Right hindlimb (tissue), 1 donor: Measurements from ENCODE around the gene RASAL2.
"Not testable (repeated sequence)": the region's sequence is repeated elsewhere in the genome, so short reads cannot be mapped to it uniquely, and the experiment has no call there.

Source experiments
- DNase-seq: peaks from one replicate; pipeline ENCODE4 v3.0.0-alpha.2; 2018

RASAL2 gene

DNA sequence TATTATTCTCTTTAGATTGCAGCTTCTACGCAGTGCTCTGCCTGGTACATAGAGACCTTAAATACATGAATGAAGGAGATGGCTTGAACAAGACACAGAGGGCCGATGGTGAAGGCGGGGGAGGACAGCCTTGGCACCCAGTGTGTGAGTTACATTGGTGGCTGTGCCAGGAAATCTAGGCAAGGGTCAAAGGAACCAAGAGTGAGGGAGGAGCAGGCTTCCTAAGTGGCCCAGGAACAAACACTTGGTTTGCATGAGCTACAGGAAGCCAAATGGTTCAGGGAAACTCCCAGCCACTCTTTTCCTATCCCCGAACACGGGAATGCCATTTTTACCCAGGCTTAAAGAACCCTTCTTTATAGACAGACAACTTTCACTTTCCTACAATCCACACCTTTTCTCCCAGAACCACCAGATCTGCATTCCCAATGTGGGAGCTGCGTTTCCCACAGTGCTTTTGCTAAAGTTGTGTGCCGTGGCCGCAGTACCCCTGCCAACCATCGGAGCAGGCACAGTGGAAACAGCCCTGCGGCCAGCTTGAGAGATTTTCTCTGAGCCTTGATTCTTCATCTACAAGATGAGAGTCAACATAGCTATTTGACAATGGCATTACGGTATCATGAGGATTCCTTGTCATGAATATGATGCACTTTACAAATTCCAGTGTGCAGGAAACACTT lies 406.3 kb downstream of the RASAL2 start:
- no peak for DNase-seq

GRCh38 chr1:178500936-178501554 lies 407.1 kb downstream of the RASAL2 start:
- no peak for DNase-seq

GRCh38 chr1:178501705-178502329 lies 407.9 kb downstream of the RASAL2 start:
- peak; percentile 75 for DNase-seq

- DNase-seq = no peak
Measured at GRCh38 chr1:178502330-178502714, 408.4 kb downstream of the RASAL2 start.

DNA sequence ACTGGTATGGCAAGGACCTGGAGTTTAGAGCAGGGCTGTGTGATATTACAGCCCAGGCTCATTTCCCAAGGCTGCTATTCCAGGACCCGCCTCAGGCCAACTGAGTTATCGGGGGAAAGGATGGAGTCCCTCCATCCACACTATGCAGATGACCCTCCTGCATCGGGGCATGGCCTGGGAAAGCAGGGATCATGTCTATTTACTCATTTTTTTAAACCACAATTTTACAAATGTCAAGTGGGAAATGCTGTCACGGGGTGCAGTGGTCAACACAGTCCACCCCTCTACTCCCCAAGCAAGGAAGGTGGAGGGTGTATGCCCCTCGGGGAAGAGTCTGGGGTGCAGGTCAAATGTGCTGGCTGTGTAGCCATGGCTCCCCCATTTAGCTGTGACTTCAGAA lies 409.0 kb downstream of the RASAL2 start:
- DNase-seq = no peak

GRCh38 chr1:178503316-178503715 lies 409.4 kb downstream of the RASAL2 start:
- not testable (repeated sequence) for DNase-seq

GRCh38 chr1:178503849-178504248 lies 409.9 kb downstream of the RASAL2 start:
- no peak for DNase-seq

- DNase-seq = no peak
Measured at GRCh38 chr1:178504286-178504685, 410.4 kb downstream of the RASAL2 start.

- DNase-seq = no peak
Measured at GRCh38 chr1:178506177-178506576, 412.3 kb downstream of the RASAL2 start.

DNA sequence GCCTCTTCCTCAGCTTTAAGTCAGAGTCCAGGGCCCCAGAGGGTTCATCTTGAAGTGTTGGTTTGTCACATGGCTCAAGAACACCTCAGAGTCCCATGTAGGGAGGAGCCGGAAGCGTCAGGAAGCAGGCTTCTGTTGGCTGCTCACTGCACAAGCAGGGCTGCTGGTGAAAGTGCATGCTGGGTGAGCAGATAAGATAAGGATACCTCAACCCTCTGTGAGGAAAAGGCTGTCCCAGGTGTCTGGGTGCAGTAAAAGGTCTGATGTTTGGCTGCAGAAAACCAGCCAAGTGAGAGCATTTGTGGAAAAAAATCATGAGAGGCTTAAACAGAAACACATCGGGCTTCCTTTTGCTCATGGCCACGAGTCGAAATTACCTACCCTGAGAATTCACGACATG lies 412.8 kb downstream of the RASAL2 start:
- DNase-seq = no peak

GRCh38 chr1:178509414-178510007 lies 415.6 kb downstream of the RASAL2 start:
- DNase-seq = no peak

- DNase-seq = no peak
Measured at GRCh38 chr1:178510155-178510554, 416.3 kb downstream of the RASAL2 start.

GRCh38 chr1:178512566-178513277 lies 418.8 kb downstream of the RASAL2 start, which contains the start of gene TEX35:
TSS of gene TEX35 (plus strand) at chr1:178513109. CDS start at chr1:178513189, 80 bp downstream.
- no peak for DNase-seq

GRCh38 chr1:178513278-178513983 lies 419.5 kb downstream of the RASAL2 start:
- DNase-seq = peak; percentile 41

- no peak for DNase-seq
Measured at GRCh38 chr1:178516110-178516509, 422.2 kb downstream of the RASAL2 start.

- no peak for DNase-seq
Measured at GRCh38 chr1:178518894-178519293, 425.0 kb downstream of the RASAL2 start.

DNA sequence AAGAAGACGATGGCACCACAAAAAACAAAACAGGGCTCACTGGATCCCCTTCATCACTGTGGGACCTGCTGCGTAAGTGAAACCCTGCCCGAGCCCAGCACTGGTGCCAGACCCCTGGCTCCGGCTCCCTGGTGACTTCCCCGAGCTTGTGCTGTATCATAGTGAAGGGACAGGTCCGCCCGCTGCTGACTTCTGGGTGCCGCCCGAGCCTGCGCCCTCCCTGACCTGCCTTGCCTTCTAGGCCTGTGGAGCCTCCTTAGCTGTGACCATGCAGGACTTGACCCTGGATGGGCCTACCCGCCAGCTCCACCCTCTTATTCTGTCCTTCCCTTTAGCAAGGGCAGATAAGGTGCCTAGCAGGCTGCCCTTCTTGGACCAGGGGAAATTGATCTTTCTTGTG lies 426.9 kb downstream of the RASAL2 start:
- DNase-seq = no peak

DNA sequence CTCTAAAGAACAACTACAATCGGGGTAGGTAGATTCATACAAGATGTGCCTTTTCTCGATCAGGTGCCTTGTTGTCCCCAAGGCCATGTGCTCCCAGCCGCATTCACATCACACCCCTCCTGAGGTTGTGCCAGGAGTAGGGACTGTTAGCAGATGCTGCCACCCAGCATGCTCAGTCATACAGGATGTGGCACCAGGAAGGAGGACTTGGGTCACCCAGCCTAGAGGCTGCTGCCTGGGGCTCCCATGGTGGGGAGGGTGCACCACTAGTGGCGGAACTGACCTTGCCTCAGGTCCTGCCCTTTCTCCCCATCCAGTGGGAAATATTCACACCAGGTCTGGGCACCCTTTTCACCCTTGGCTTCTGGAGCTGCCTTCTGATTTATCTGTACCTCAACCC lies 427.3 kb downstream of the RASAL2 start:
- DNase-seq = no peak

GRCh38 chr1:178527117-178527516 lies 433.2 kb downstream of the RASAL2 start:
- no peak for DNase-seq

DNA sequence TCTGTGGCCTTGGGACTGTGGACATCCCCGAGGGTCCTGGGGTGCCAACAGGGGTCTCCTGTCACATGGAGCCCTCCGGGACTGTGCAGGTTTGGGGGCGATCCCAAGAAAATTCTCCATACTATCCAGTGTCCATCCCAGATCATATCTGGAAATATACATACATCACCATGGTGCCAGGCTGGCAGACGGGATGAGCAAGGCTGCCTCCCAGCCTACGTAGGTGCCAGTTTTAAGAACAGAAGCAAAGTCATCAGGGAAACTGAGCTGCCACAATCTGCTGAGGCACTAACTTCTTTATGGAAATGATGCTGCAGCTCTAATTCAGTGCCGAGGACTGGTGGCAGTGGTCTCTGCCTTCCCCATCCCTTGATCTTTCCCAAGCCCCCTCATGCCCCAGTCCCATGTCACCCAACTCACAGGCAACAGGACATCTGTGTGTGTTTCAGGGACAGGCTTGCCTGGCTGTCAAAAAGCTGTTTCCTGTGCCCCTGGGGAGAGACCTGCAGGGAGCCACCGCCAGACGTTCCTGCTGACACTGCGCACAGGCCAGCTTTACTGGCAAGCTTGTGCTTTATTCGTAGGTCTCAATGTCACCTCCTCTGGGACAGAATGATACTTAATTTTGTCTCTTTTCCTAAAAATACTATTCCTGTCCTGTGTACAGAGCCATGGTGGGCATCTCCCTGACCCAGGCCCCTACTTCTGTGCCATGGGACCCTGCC lies 434.5 kb downstream of the RASAL2 start:
- no peak for DNase-seq

- no peak for DNase-seq
Measured at GRCh38 chr1:178528953-178529335, 435.0 kb downstream of the RASAL2 start.
